GM11168 (cell line): ENCODE data around the gene ANKIB1.
"Not testable (repeated sequence)": the region's sequence is repeated elsewhere in the genome, so short reads cannot be mapped to it uniquely, and the experiment has no call there.

Experiments
- in situ Hi-C: fragments of 300-500 bp; cut with MboI; formaldehyde crosslinking; loops from one replicate; pipeline ENCODE4 v1.12.0; 2022; ENCODE audit warnings: low sequenced_read_pairs; ENCODE audit not compliant: unreplicated experiment

ANKIB1 gene

GRCh38 chr7:92437956-92438491 is 192.2 kb downstream of the ANKIB1 start:
- in situ Hi-C loops = no loop called here

DNA sequence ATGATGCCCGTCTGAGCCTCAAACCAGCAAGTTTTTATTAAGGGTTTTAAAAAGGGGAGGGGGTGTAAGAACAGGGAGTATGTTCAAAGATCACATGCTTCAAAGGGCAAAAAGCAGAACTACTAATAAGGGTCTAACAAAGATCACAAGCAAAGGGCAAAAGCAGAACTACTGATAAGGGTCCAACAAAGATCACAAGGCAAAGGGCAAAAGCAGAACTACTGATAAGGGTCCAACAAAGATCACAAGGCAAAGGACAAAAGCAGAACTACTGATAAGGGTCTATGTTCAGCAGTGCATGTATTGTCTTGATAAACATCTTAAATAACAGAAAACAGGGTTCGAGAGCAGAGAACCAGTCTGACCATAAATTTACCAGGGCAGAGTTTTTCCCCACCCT is 196.9 kb downstream of the ANKIB1 start:
- in situ Hi-C loops = not testable (repeated sequence)

DNA sequence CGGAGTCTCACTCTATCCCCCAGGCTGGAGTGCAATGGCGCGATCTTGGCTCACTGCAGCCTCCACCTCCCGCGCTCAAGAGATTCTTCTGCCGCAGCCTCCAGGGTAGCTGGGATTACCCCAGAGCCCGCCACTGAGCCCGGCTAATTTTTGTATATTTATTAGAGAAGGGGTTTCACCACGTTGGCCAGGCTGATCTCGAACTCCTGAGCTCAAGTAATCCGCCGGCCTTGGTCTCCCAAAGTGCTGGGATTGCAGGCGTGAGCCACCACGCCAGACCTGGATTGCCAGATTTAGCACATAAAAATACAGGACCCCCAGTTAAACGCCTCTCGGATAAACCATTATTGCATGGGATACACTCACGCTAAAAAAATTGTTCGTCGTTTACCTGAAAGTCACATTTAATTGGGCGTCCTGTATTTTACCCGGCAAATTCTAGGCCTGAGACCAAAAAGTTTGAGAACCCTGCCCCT is 201.1 kb downstream of the ANKIB1 start:
- in situ Hi-C loops = no loop called here

DNA sequence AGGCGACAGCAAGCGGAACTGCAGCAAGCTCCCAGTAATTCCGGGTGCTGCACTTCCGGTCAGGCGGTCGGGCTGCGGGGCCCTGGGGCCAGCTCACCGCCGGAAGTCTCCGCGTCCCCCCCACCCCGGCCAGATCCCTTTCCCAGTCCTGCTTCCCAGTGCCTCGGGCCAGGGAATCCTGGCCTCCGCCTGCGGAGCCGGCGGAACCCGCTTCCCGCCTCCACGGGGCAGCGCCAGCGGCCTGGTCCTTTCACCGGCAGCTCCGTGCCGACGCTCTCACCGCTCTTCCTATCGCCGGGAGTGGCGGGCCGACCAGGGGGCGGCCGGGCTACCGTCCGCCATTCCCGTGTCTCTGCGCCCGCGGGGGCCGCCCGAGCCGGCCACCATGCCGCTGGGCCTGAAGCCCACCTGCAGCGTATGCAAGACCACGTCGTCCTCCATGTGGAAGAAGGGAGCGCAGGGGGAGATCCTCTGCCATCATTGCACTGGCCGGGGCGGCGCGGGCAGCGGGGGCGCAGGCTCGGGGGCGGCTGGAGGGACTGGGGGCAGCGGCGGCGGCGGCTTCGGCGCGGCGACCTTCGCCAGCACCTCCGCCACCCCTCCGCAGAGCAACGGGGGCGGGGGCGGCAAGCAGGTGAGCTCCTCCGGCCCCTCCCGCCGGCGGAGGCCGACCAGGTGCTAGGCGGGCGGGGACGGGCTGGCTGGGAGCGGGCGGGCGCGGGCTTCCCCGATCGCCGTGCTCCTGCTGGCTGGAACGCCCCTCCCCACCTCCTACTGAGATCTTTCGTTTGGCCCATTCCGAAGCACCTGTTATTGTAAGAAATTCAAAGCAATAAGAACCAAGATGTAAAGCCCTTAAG is 201.8 kb downstream of the ANKIB1 start, which contains the start of gene GATAD1:
GATAD1 (plus strand) TSS at position 138 of the 860 bp plus-strand sequence; CDS start at position 386, 248 bp downstream.
- in situ Hi-C loops = no loop called here

DNA sequence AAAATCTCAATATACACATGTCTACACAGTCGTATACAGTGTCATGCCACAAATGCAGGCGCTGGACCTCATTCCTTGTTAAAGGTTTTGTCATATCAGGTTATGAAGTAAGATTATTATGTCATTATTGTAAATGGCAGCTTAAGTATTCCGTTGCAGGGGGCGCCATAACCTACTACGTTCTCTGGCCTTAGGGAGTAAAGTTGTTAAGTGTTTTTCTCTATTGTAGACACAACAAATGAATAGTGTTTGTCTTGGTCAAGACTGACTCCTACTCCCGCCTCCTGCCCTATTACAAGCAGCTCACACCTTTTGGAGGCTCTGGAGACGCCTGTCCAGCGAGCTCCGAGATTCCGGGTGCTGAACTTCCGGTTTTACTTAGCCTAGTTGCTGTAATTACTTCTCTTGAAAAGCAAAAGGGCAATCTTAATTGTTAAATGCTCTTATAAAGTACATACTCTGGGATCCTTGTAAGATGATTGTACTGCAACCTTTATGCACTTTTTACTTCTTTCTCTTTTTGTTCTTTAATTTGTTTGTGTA is 202.5 kb downstream of the ANKIB1 start:
- in situ Hi-C loops = no loop called here
